H1 (cell line): ENCODE measurements around the gene CNOT6L. TPM values are rescaled to one million over a fixed set of nuclear protein-coding genes. Genes with fewer than 3 reads are reported as not detected.

Experiments used
- CTCF ChIA-PET: fragments of 300-600 bp; sonication (Branson Sonifier 250); formaldehyde crosslinking; loops from one replicate; lab custom pipeline; 2021; ENCODE audit not compliant: partially characterized antibody; lab: Charles Lee
- POLR2A ChIA-PET: fragments of 300-600 bp; sonication (Branson Sonifier 250); formaldehyde crosslinking; loops from one replicate; lab custom pipeline; 2021; ENCODE audit warnings: inconsistent platforms; ENCODE audit not compliant: partially characterized antibody; lab: Charles Lee
- DNase-seq, 2 experiments: peaks; one replicate each; pipeline versions ENCODE4 v3.0.0 to v3.0.0-alpha.2; 2010 to 2022; ENCODE audit warnings: low spot score in 2 of 2, low read depth in 1 of 2, mixed read lengths in 1 of 2
- FAIRE-seq: peaks from 2 replicates; lab custom pipeline; 2011; peaks lifted over from hg19 to GRCh38; lab: Jason Lieb, UNC
- H2AFZ ChIP-seq: 2 replicates; pipeline ENCODE4 v1.8.1; 2012; ENCODE audit warnings: low read length, inconsistent platforms
- H2AK5ac ChIP-seq: 2 replicates; pipeline ENCODE4 v1.6.1; 2013; ENCODE audit warnings: low read depth, low read length
- H2BK120ac ChIP-seq: replicated peaks from 2 replicates; pipeline ENCODE3; 2013; ENCODE audit warnings: low read depth, low read length, inconsistent platforms
- H2BK12ac ChIP-seq: 2 replicates; pipeline ENCODE4 v1.6.1; 2013; ENCODE audit warnings: low read depth, low read length
- H2BK15ac ChIP-seq: 2 replicates; pipeline ENCODE4 v1.6.1; 2013; ENCODE audit warnings: low read length
- H2BK20ac ChIP-seq: 2 replicates; pipeline ENCODE4 v1.6.1; 2013; ENCODE audit warnings: low read length
- H2BK5ac ChIP-seq: 2 replicates; pipeline ENCODE4 v1.6.1; 2013; ENCODE audit warnings: low read depth, low read length
- H3K14ac ChIP-seq: 2 replicates; pipeline ENCODE4 v1.6.1; 2013; ENCODE audit warnings: inconsistent platforms; ENCODE audit not compliant: insufficient read length
- H3K18ac ChIP-seq: 2 replicates; pipeline ENCODE4 v1.6.1; 2013; ENCODE audit warnings: low read length; ENCODE audit errors: extremely low read depth
- H3K23ac ChIP-seq: 2 replicates; pipeline ENCODE4 v1.6.1; 2013; ENCODE audit warnings: inconsistent platforms; ENCODE audit not compliant: insufficient read length
- H3K23me2 ChIP-seq: 2 replicates; pipeline ENCODE4 v1.6.1; 2013; ENCODE audit warnings: low read depth, low read length
- H3K27ac ChIP-seq: 2 replicates; pipeline ENCODE4 v1.6.1; 2011; ENCODE audit warnings: low read depth, low read length, inconsistent platforms
- H3K27me3 ChIP-seq, 4 experiments: replicated peaks in 1 of 4; 1 replicate in 1 of 4; 2 replicates in 3 of 4; pipeline versions ENCODE4 v1.6.1 to v1.8.1; 2011 to 2013; ENCODE audit warnings: low read length in 3 of 4, mild to moderate bottlenecking in 3 of 4, inconsistent platforms in 2 of 4, mixed read lengths in 2 of 4, moderate library complexity in 1 of 4; ENCODE audit not compliant: control insufficient read depth in 3 of 4, insufficient read depth in 3 of 4; ENCODE audit errors: extremely low read depth in 1 of 4
- H3K36me3 ChIP-seq, 4 experiments: 2 replicates each; pipeline versions ENCODE4 v1.6.1 to v1.8.1; 2011 to 2013; ENCODE audit warnings: mild to moderate bottlenecking in 4 of 4, low read length in 3 of 4, moderate library complexity in 2 of 4, control low read depth in 1 of 4, inconsistent platforms in 1 of 4; ENCODE audit not compliant: insufficient read depth in 4 of 4, control insufficient read depth in 2 of 4
- H3K4ac ChIP-seq: replicated peaks from 2 replicates; pipeline ENCODE3; 2013; ENCODE audit warnings: low read length, low read depth, mixed read lengths, inconsistent platforms; ENCODE audit not compliant: insufficient read length
- H3K4me1 ChIP-seq, 4 experiments: replicated peaks in 1 of 4; 1 replicate in 1 of 4; 2 replicates in 3 of 4; pipeline versions ENCODE4 v1.6.1 to v1.8.1; 2011 to 2013; ENCODE audit warnings: low read length in 3 of 4, inconsistent platforms in 2 of 4, mixed read lengths in 1 of 4; ENCODE audit not compliant: insufficient read depth in 4 of 4, control insufficient read depth in 3 of 4
- H3K4me2 ChIP-seq, 2 experiments: 2 replicates each; pipeline versions ENCODE4 v1.6.1 to v1.8.1; 2011 to 2013; ENCODE audit warnings: low read depth in 2 of 2, low read length in 2 of 2, control low read depth in 1 of 2, inconsistent platforms in 1 of 2, mild to moderate bottlenecking in 1 of 2; ENCODE audit not compliant: insufficient read depth in 1 of 2
- H3K4me3 ChIP-seq, 4 experiments: fragments of 200-600, 300-600 bp in 1 of 4; sonication (generic), shearing (Covaris generic), sonication (Bioruptor Twin) in 1 of 4; 2 replicates each; pipeline versions ENCODE4 v1.5.1 to v1.8.1; 2011 to 2016; ENCODE audit warnings: low read length in 4 of 4, low read depth in 3 of 4, control low read depth in 2 of 4, inconsistent platforms in 2 of 4, mild to moderate bottlenecking in 2 of 4, mixed read lengths in 1 of 4, moderate library complexity in 1 of 4; ENCODE audit not compliant: insufficient read depth in 2 of 4; ENCODE audit errors: extremely low read depth in 1 of 4
- H3K56ac ChIP-seq: replicated peaks from 2 replicates; pipeline ENCODE3; 2013; ENCODE audit warnings: low read depth, mild to moderate bottlenecking, mixed read lengths, low read length, inconsistent platforms; ENCODE audit not compliant: insufficient read length
- H3K79me1 ChIP-seq: 2 replicates; pipeline ENCODE4 v1.6.1; 2013; ENCODE audit warnings: low read depth, low read length, control low read depth
- H3K79me2 ChIP-seq, 2 experiments: 2 replicates each; pipeline versions ENCODE4 v1.6.1 to v1.8.1; 2012 to 2013; ENCODE audit warnings: low read length in 2 of 2, mild to moderate bottlenecking in 2 of 2, inconsistent platforms in 1 of 2; ENCODE audit not compliant: insufficient read depth in 2 of 2, control insufficient read depth in 1 of 2
- H3K9ac ChIP-seq, 4 experiments: replicated peaks in 1 of 4; 1 replicate in 1 of 4; 2 replicates in 3 of 4; pipeline versions ENCODE4 v1.6.1 to v1.8.1; 2011 to 2013; ENCODE audit warnings: low read depth in 3 of 4, low read length in 3 of 4, control low read depth in 2 of 4, mild to moderate bottlenecking in 2 of 4, moderate library complexity in 2 of 4, inconsistent platforms in 1 of 4; ENCODE audit errors: extremely low read depth in 1 of 4
- H3K9me3 ChIP-seq, 2 experiments: 2 replicates each; pipeline versions ENCODE4 v1.6.1 to v1.8.1; 2012 to 2013; ENCODE audit warnings: mild to moderate bottlenecking in 2 of 2, moderate library complexity in 2 of 2, control low read depth in 1 of 2, inconsistent platforms in 1 of 2, low read depth in 1 of 2, low read length in 1 of 2, mixed read lengths in 1 of 2; ENCODE audit not compliant: insufficient read depth in 2 of 2
- H4K20me1 ChIP-seq, 2 experiments: replicated peaks in 1 of 2; 2 replicates each; pipeline versions ENCODE3 to v1.8.1; 2011 to 2013; ENCODE audit warnings: inconsistent platforms in 2 of 2, low read length in 2 of 2, mild to moderate bottlenecking in 1 of 2; ENCODE audit not compliant: insufficient read depth in 2 of 2, control insufficient read depth in 1 of 2
- H4K5ac ChIP-seq: 2 replicates; pipeline ENCODE4 v1.6.1; 2013; ENCODE audit warnings: low read length, low read depth, mixed read lengths, inconsistent platforms; ENCODE audit not compliant: insufficient read length
- H4K8ac ChIP-seq: 2 replicates; pipeline ENCODE4 v1.8.0; 2013; ENCODE audit warnings: mild to moderate bottlenecking, moderate library complexity, low read length, inconsistent platforms; ENCODE audit not compliant: insufficient read depth; ENCODE audit errors: extremely low read depth
- H4K91ac ChIP-seq: replicated peaks from 2 replicates; pipeline ENCODE3; 2013; ENCODE audit warnings: low read length, mixed read lengths, inconsistent platforms; ENCODE audit not compliant: insufficient read length
- ASH2L ChIP-seq: fragments of 200-600, 300-600 bp; sonication (generic); IDR thresholded peaks from one replicate; pipeline ENCODE4 v1.7.1; 2017; ENCODE audit warnings: low read length
- BRCA1 ChIP-seq: IDR thresholded peaks from 2 replicates; pipeline ENCODE4 v1.6.1; 2012; ENCODE audit warnings: low read depth, low read length, improper control_type of control experiment
- CREB1 ChIP-seq: IDR thresholded peaks from 2 replicates; pipeline ENCODE4 v1.6.1; 2012; ENCODE audit warnings: inconsistent platforms
- GTF2F1 ChIP-seq: IDR thresholded peaks from 2 replicates; pipeline ENCODE4 v1.6.1; 2012; ENCODE audit warnings: low read depth, low read length, improper control_type of control experiment, borderline replicate concordance
- HDAC2 ChIP-seq, 2 experiments: fragments of 300-600 bp in 1 of 2; sonication (generic) in 1 of 2; IDR thresholded peaks; 2 replicates each; pipeline ENCODE4 v1.6.1; 2011 to 2012; ENCODE audit warnings: low read depth in 2 of 2, low read length in 2 of 2, mild to moderate bottlenecking in 2 of 2, moderate library complexity in 2 of 2, borderline replicate concordance in 1 of 2, inconsistent platforms in 1 of 2
- HDAC6 ChIP-seq: IDR thresholded peaks from one replicate; pipeline ENCODE4 v1.7.1; 2012; ENCODE audit warnings: low read depth, mild to moderate bottlenecking, inconsistent platforms, low read length, moderate library complexity
- KDM4A ChIP-seq: IDR thresholded peaks from one replicate; pipeline ENCODE4 v1.7.1; 2012; ENCODE audit warnings: low read depth, mild to moderate bottlenecking, moderate library complexity, low read length, inconsistent platforms; ENCODE audit not compliant: severe bottlenecking
- KDM5A ChIP-seq: fragments of 200-600 bp; IDR thresholded peaks from 2 replicates; pipeline ENCODE4 v1.7.1; 2012; ENCODE audit warnings: mild to moderate bottlenecking, low read length, inconsistent platforms, mixed read lengths
- RXRA ChIP-seq: IDR thresholded peaks from 2 replicates; pipeline ENCODE4 v1.6.1; 2011; ENCODE audit warnings: low read depth, mild to moderate bottlenecking, low read length, moderate library complexity; ENCODE audit not compliant: insufficient read depth
- TCF12 ChIP-seq: IDR thresholded peaks from 2 replicates; pipeline ENCODE4 v1.6.1; 2011; ENCODE audit warnings: low read depth, mild to moderate bottlenecking, low read length
- TEAD4 ChIP-seq: IDR thresholded peaks from 2 replicates; pipeline ENCODE4 v1.6.1; 2012; ENCODE audit warnings: low read depth, low read length, inconsistent platforms, mixed read lengths
- WGBS, 2 experiments: shearing (Covaris generic) in 1 of 2; methylation state at CpG; one replicate each; pipeline versions ENCODE4 v1.1.6 to v1.1.7; 2013 to 2015; ENCODE audit warnings: low lambda C conversion rate in 2 of 2, mixed read lengths in 2 of 2, inconsistent platforms in 1 of 2, low coverage in 1 of 2, missing lambda C conversion rate in 1 of 2; ENCODE audit not compliant: insufficient replicate concordance in 2 of 2, insufficient coverage in 1 of 2, insufficient read length in 1 of 2; ENCODE audit errors: extremely low coverage in 1 of 2, missing lambda C conversion rate in 1 of 2; 5-methylcytosine and 5-hydroxymethylcytosine counted together
- polyA plus RNA-seq, 7 experiments: library from polyadenylated mRNA; depleted of rRNA in 3 of 7; stranded (reverse) in 5 of 7; unstranded in 2 of 7; fragments of >200 nt in 5 of 7; fragments of 200-250 nt in 2 of 7; gene quantifications; 1 replicate in 5 of 7; 2 replicates in 1 of 7; 4 replicates in 1 of 7; pipeline versions ENCODE4 v1.2.1 to v1.2.3, GENCODE V29; 2011 to 2013; ENCODE audit warnings: missing spikeins in 2 of 7, mixed read lengths in 2 of 7
- total RNA-seq: library from RNA; stranded (reverse); fragmentation: NEBNext Ultra II Directional; extraction: Animal tissue kit (Norgen Biotek cat#: 25700); gene quantifications from 2 replicates; pipeline ENCODE4 v1.2.1, GENCODE V29; 2021

CNOT6L gene
- total and polyA plus RNA-seq, 2 of the 8 experiments (the other 6 are each of a cell fraction or from before 2014, with no cell fraction given) = 2.0 to 22.4 TPM

- Histone ChIP-seq H2BK15ac (no peak overlapping the region), H3K27me3 (no peaks in the 10 kb centered on the region)
- TF ChIP-seq RXRA (no peak), TCF12 (no peak), CREB1 (no peak), HDAC6 (no peak), GTF2F1 (no peak), KDM4A (no peak), KDM5A (no peak), ASH2L (no peak), TEAD4 (no peak), BRCA1 (no peak), HDAC2 (IDR thresholded peaks at IDR 0.05; ENCODE audit: borderline replicate concordance in 1 of 2, low read depth in 2 of 2, low read length in 2 of 2) (no peak)
Measured at GRCh38 chr4:77712675-77713074, 106.5 kb downstream of the CNOT6L start.

More at GRCh38 chr4:77712675-77713074, 106.5 kb downstream of the CNOT6L start:
- H3K79me2 ChIP-seq = no peaks in the 10 kb centered on the region
- POLR2A ChIA-PET = interaction anchor here (1.6 kb wide), 1 partner anchor 150 kb away, joined by 3 read pairs; the partner anchor contains the start of gene MRPL1
- no peak overlapping the region for H2BK20ac ChIP-seq
- peaks cover 0 to 6% (median 2%) of the 10 kb centered on the region in 4 experiments; a peak in 2 of 7 replicates for H3K4me1 ChIP-seq
- H4K91ac ChIP-seq = no peak overlapping the region
- H4K8ac ChIP-seq = no peak overlapping the region
- FAIRE-seq (no peak), DNase-seq (no peak)
- no peak overlapping the region for H3K23ac ChIP-seq
- no peaks in the 10 kb centered on the region; the same call in 1 of the 2 replicates for H3K23me2 ChIP-seq
- no peak overlapping the region for H2BK120ac ChIP-seq
- no peak overlapping the region for H3K14ac ChIP-seq
- no peaks in the 10 kb centered on the region for H4K20me1 ChIP-seq
- H3K56ac ChIP-seq = no peak overlapping the region
- H3K36me3 ChIP-seq = no peaks in the 10 kb centered on the region
- H2BK12ac ChIP-seq = no peak overlapping the region
- H3K4me3 ChIP-seq = no peak overlapping the region
- no peak overlapping the region for H4K5ac ChIP-seq
- H3K4me2 ChIP-seq = no peak overlapping the region
- no peak overlapping the region for H2AK5ac ChIP-seq
- CTCF ChIA-PET = no interaction called here
- no peak overlapping the region for H3K9ac ChIP-seq
- no peaks in the 10 kb centered on the region; the same call in 1 of the 2 replicates for H3K79me1 ChIP-seq
- H3K4ac ChIP-seq = no peak overlapping the region
- no peak overlapping the region for H3K27ac ChIP-seq
- H2BK5ac ChIP-seq = no peak overlapping the region
- 95% methylated on average over 1 of the region's 1 CpG; no CpG with 5 or more reads in 1 of the 2 experiments for WGBS, 2 experiments
- no peak overlapping the region for H2AFZ ChIP-seq
- no peaks in the 10 kb centered on the region for H3K9me3 ChIP-seq
- no peak overlapping the region for H3K18ac ChIP-seq
